H1 (cell line): ENCODE results near the gene NPTXR. TPM values are rescaled to one million over a fixed set of nuclear protein-coding genes. Genes with fewer than 3 reads are reported as not detected.

Source experiments
- RNF2 ChIP-seq: fragments of 200-900, 300-1000 bp; sonication (generic); IDR thresholded peaks from 2 replicates; pipeline ENCODE4 v1.7.1; 2016; ENCODE audit warnings: borderline replicate concordance, low read depth, mild to moderate bottlenecking, antibody characterized with exemption, low read length; ENCODE audit not compliant: poor library complexity, severe bottlenecking; ENCODE audit errors: missing control alignments
- polyA plus RNA-seq, 7 experiments: library from polyadenylated mRNA; depleted of rRNA in 3 of 7; stranded (reverse) in 5 of 7; unstranded in 2 of 7; fragments of >200 nt in 5 of 7; fragments of 200-250 nt in 2 of 7; gene quantifications; 1 replicate in 5 of 7; 2 replicates in 1 of 7; 4 replicates in 1 of 7; pipeline versions ENCODE4 v1.2.1 to v1.2.3, GENCODE V29; 2011 to 2013; ENCODE audit warnings: missing spikeins in 2 of 7, mixed read lengths in 2 of 7
- total RNA-seq: library from RNA; stranded (reverse); fragmentation: NEBNext Ultra II Directional; extraction: Animal tissue kit (Norgen Biotek cat#: 25700); gene quantifications from 2 replicates; pipeline ENCODE4 v1.2.1, GENCODE V29; 2021
- TF ChIP-seq, protein P1 (sequence below): fragments of 300-600 bp; sonication (generic); IDR thresholded peaks from 2 replicates; pipeline ENCODE4 v1.7.1; 2012; ENCODE audit warnings: low read length, moderate library complexity, mild to moderate bottlenecking, inconsistent platforms; ENCODE audit not compliant: insufficient replicate concordance
- TF ChIP-seq, protein P2 (sequence below), 3 experiments: IDR thresholded peaks; 1 replicate in 2 of 3; 2 replicates in 1 of 3; pipeline versions ENCODE4 v1.5.1 to v1.6.1; 2011; ENCODE audit warnings: low read length in 3 of 3, mild to moderate bottlenecking in 3 of 3, inconsistent platforms in 2 of 3, low read depth in 1 of 3, moderate library complexity in 1 of 3; ENCODE audit not compliant: insufficient read depth in 1 of 3; ENCODE audit errors: control extremely low read depth in 1 of 3
- TF ChIP-seq, protein P3 (sequence below): IDR thresholded peaks from 2 replicates; pipeline ENCODE4 v1.6.1; 2011; ENCODE audit warnings: low read depth, mild to moderate bottlenecking, low read length; ENCODE audit not compliant: insufficient read depth

The NPTXR gene
- total and polyA plus RNA-seq, 2 of the 8 experiments (the other 6 are each of a cell fraction or from before 2014, with no cell fraction given) = 3.7 to 6.4 TPM

DNA sequence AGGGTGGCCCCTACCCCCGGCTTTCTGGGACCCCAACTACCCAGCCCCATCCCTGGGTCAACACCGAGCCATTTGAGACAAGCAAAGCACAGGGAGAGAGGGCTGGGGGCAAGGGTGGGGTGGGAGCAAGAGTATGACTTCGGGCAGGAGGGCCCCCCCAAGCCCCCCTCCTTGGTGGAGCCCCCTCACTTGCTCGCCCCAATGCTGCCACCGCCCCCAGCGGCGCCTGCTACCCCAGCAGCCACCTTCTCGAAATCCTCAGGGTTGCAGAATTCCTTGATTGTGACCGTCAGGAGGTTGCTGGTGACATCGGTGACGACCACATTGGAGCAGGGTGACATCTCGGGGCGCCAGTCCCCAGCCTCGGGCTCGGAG, 22.2 kb upstream of the NPTXR start (continued):
- TF ChIP-seq, protein P1, sequence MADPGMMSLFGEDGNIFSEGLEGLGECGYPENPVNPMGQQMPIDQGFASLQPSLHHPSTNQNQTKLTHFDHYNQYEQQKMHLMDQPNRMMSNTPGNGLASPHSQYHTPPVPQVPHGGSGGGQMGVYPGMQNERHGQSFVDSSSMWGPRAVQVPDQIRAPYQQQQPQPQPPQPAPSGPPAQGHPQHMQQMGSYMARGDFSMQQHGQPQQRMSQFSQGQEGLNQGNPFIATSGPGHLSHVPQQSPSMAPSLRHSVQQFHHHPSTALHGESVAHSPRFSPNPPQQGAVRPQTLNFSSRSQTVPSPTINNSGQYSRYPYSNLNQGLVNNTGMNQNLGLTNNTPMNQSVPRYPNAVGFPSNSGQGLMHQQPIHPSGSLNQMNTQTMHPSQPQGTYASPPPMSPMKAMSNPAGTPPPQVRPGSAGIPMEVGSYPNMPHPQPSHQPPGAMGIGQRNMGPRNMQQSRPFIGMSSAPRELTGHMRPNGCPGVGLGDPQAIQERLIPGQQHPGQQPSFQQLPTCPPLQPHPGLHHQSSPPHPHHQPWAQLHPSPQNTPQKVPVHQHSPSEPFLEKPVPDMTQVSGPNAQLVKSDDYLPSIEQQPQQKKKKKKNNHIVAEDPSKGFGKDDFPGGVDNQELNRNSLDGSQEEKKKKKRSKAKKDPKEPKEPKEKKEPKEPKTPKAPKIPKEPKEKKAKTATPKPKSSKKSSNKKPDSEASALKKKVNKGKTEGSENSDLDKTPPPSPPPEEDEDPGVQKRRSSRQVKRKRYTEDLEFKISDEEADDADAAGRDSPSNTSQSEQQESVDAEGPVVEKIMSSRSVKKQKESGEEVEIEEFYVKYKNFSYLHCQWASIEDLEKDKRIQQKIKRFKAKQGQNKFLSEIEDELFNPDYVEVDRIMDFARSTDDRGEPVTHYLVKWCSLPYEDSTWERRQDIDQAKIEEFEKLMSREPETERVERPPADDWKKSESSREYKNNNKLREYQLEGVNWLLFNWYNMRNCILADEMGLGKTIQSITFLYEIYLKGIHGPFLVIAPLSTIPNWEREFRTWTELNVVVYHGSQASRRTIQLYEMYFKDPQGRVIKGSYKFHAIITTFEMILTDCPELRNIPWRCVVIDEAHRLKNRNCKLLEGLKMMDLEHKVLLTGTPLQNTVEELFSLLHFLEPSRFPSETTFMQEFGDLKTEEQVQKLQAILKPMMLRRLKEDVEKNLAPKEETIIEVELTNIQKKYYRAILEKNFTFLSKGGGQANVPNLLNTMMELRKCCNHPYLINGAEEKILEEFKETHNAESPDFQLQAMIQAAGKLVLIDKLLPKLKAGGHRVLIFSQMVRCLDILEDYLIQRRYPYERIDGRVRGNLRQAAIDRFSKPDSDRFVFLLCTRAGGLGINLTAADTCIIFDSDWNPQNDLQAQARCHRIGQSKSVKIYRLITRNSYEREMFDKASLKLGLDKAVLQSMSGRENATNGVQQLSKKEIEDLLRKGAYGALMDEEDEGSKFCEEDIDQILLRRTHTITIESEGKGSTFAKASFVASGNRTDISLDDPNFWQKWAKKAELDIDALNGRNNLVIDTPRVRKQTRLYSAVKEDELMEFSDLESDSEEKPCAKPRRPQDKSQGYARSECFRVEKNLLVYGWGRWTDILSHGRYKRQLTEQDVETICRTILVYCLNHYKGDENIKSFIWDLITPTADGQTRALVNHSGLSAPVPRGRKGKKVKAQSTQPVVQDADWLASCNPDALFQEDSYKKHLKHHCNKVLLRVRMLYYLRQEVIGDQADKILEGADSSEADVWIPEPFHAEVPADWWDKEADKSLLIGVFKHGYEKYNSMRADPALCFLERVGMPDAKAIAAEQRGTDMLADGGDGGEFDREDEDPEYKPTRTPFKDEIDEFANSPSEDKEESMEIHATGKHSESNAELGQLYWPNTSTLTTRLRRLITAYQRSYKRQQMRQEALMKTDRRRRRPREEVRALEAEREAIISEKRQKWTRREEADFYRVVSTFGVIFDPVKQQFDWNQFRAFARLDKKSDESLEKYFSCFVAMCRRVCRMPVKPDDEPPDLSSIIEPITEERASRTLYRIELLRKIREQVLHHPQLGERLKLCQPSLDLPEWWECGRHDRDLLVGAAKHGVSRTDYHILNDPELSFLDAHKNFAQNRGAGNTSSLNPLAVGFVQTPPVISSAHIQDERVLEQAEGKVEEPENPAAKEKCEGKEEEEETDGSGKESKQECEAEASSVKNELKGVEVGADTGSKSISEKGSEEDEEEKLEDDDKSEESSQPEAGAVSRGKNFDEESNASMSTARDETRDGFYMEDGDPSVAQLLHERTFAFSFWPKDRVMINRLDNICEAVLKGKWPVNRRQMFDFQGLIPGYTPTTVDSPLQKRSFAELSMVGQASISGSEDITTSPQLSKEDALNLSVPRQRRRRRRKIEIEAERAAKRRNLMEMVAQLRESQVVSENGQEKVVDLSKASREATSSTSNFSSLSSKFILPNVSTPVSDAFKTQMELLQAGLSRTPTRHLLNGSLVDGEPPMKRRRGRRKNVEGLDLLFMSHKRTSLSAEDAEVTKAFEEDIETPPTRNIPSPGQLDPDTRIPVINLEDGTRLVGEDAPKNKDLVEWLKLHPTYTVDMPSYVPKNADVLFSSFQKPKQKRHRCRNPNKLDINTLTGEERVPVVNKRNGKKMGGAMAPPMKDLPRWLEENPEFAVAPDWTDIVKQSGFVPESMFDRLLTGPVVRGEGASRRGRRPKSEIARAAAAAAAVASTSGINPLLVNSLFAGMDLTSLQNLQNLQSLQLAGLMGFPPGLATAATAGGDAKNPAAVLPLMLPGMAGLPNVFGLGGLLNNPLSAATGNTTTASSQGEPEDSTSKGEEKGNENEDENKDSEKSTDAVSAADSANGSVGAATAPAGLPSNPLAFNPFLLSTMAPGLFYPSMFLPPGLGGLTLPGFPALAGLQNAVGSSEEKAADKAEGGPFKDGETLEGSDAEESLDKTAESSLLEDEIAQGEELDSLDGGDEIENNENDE = no peak
- TF ChIP-seq RNF2 = no peak
- TF ChIP-seq, protein P2, sequence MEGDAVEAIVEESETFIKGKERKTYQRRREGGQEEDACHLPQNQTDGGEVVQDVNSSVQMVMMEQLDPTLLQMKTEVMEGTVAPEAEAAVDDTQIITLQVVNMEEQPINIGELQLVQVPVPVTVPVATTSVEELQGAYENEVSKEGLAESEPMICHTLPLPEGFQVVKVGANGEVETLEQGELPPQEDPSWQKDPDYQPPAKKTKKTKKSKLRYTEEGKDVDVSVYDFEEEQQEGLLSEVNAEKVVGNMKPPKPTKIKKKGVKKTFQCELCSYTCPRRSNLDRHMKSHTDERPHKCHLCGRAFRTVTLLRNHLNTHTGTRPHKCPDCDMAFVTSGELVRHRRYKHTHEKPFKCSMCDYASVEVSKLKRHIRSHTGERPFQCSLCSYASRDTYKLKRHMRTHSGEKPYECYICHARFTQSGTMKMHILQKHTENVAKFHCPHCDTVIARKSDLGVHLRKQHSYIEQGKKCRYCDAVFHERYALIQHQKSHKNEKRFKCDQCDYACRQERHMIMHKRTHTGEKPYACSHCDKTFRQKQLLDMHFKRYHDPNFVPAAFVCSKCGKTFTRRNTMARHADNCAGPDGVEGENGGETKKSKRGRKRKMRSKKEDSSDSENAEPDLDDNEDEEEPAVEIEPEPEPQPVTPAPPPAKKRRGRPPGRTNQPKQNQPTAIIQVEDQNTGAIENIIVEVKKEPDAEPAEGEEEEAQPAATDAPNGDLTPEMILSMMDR (IDR thresholded peaks at IDR 0.05; ENCODE audit: control extremely low read depth in 1 of 3, insufficient read depth in 1 of 3, low read depth in 1 of 3, low read length in 3 of 3) = no peak
- TF ChIP-seq, protein P3, sequence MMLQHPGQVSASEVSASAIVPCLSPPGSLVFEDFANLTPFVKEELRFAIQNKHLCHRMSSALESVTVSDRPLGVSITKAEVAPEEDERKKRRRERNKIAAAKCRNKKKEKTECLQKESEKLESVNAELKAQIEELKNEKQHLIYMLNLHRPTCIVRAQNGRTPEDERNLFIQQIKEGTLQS = no peak
